Upper lobe of left lung (tissue), 6 donors: Measurements from ENCODE around the gene TMEM154. TPM values are rescaled to one million over a fixed set of nuclear protein-coding genes. Genes with fewer than 3 reads are reported as not detected.
A peak's percentile ranks its signal among the peaks of the same experiment; 100 is the strongest.

Experiments used
- ATAC-seq, 2 donors: fragments of 200-7000 bp; cut with Tn5 transposase; one replicate each; pipeline ENCODE4 v1.9.1; 2022; ENCODE audit warnings: mild to moderate bottlenecking in 2 of 2, moderate library complexity in 2 of 2; ENCODE audit not compliant: low FRiP score in 2 of 2
- DNase-seq, 2 donors: peaks; one replicate each; pipeline ENCODE4 v3.0.0-alpha.2; 2019 to 2020
- H3K27ac ChIP-seq, 4 donors: fragments of 200-600 bp; sonication (generic); one replicate each; pipeline ENCODE4 v1.5.1; 2016 to 2019
- H3K27me3 ChIP-seq, 4 donors: fragments of 200-600 bp; sonication (generic); one replicate each; pipeline ENCODE4 v1.5.1; 2017 to 2019
- H3K36me3 ChIP-seq, 4 donors: fragments of 200-600 bp; sonication (generic); one replicate each; pipeline ENCODE4 v1.5.1; 2016 to 2019
- H3K4me1 ChIP-seq, 4 donors: fragments of 200-600 bp; sonication (generic); one replicate each; pipeline ENCODE4 v1.5.1; 2018 to 2019
- H3K4me3 ChIP-seq, 4 donors: fragments of 200-600 bp; sonication (generic); one replicate each; pipeline ENCODE4 v1.5.1; 2017 to 2019; ENCODE audit warnings: mild to moderate bottlenecking in 2 of 4, moderate library complexity in 1 of 4
- H3K9me3 ChIP-seq, 4 donors: fragments of 200-600 bp; sonication (generic); one replicate each; pipeline ENCODE4 v1.5.1; 2018 to 2019
- CTCF ChIP-seq, 6 experiments: fragments of 450-650 bp in 4 of 6; fragments of 200-600 bp in 2 of 6; sonication (generic) in 2 of 6; IDR thresholded peaks; one replicate each; pipeline ENCODE4 v1.5.1; 2016 to 2019; ENCODE audit warnings: antibody characterized with exemption in 6 of 6
- EP300 ChIP-seq, 4 donors: sonication (generic); formaldehyde crosslinking; IDR thresholded peaks; one replicate each; pipeline ENCODE4 v1.5.1; 2017; ENCODE audit warnings: antibody characterized with exemption in 4 of 4, control low read depth in 2 of 4
- POLR2A ChIP-seq, 4 donors: fragments of 450-650 bp; IDR thresholded peaks; one replicate each; pipeline ENCODE4 v1.5.1; 2016 to 2017; ENCODE audit warnings: antibody characterized with exemption in 4 of 4, mild to moderate bottlenecking in 2 of 4
- POLR2AphosphoS5 ChIP-seq, 2 donors: sonication (generic); formaldehyde crosslinking; IDR thresholded peaks; one replicate each; pipeline ENCODE4 v1.5.1; 2017; ENCODE audit warnings: antibody characterized with exemption in 2 of 2
- WGBS, 2 donors: methylation state at CpG; one replicate each; pipeline ENCODE4 v1.1.5; 2017 to 2018; 5-methylcytosine and 5-hydroxymethylcytosine counted together
- total RNA-seq, 6 donors: library from RNA; depleted of rRNA in 4 of 6; stranded (reverse); fragments of >200 nt in 4 of 6; gene quantifications; one replicate each; pipeline versions ENCODE4 v1.1.0 to v1.2.1, GENCODE V29; 2016 to 2021
- donor health status: DM: no; HTN: no; CAD: no; lungs with moderate emphysema.
- donor health status: DM: no; HTN: yes; CAD: no; lungs with severe emphysema.

TMEM154 gene
- total RNA-seq, 6 donors from 2014 or later, result 2.4 to 18.7 (median 6.0) TPM

GRCh38 chr4:152707632-152708031 is 27.8 kb upstream of the TMEM154 start:
- DNase-seq, result no peak
- TF ChIP-seq POLR2AphosphoS5 (IDR thresholded peaks at IDR 0.05) (no peak), POLR2A (IDR thresholded peaks at IDR 0.05) (no peak)
- Histone ChIP-seq H3K9me3 (peaks cover 0 to 2% (median 0%) of the 10 kb centered on the region in 4 donors), H3K27me3 (no peaks in the 10 kb centered on the region), H3K27ac (no peak overlapping the region), H3K4me3 (no peak overlapping the region), H3K4me1 (no peaks in the 10 kb centered on the region), H3K36me3 (no peaks in the 10 kb centered on the region)
- 75 to 81% methylated on average over 5 of the region's 5 CpGs for WGBS, 2 donors
- ATAC-seq, result peak in 1 of 2 donors; percentile 30

GRCh38 chr4:152705903-152706302 is 26.1 kb upstream of the TMEM154 start:
- Histone ChIP-seq H3K4me3 (no peak overlapping the region), H3K36me3 (no peaks in the 10 kb centered on the region), H3K4me1 (no peaks in the 10 kb centered on the region), H3K27ac (no peak overlapping the region), H3K9me3 (peaks cover 0 to 2% (median 0%) of the 10 kb centered on the region in 4 donors), H3K27me3 (no peaks in the 10 kb centered on the region)
- no peak for ATAC-seq
- 81 to 93% methylated on average over 1 of the region's 1 CpG for WGBS, 2 donors
- no peak for TF ChIP-seq POLR2AphosphoS5 (IDR thresholded peaks at IDR 0.05)
- no peak for TF ChIP-seq EP300 (IDR thresholded peaks at IDR 0.05)
- no peak for TF ChIP-seq CTCF (IDR thresholded peaks at IDR 0.05)
- DNase-seq, result no peak

- no peak for TF ChIP-seq POLR2AphosphoS5 (IDR thresholded peaks at IDR 0.05)
- TF ChIP-seq CTCF (IDR thresholded peaks at IDR 0.05), result no peak
- TF ChIP-seq POLR2A (IDR thresholded peaks at IDR 0.05), result no peak
- TF ChIP-seq EP300 (IDR thresholded peaks at IDR 0.05), result no peak
- Histone ChIP-seq H3K27ac (no peak overlapping the region), H3K36me3 (no peaks in the 10 kb centered on the region), H3K9me3 (peaks cover 0 to 2% (median 0%) of the 10 kb centered on the region in 4 donors), H3K4me3 (no peak overlapping the region), H3K27me3 (no peaks in the 10 kb centered on the region), H3K4me1 (no peaks in the 10 kb centered on the region)
- DNase-seq (no peak), ATAC-seq (no peak)
- 90 to 95% methylated on average over 1 of the region's 1 CpG for WGBS, 2 donors
These were observed 25.0 kb upstream of the TMEM154 start for GRCh38 chr4:152704788-152705187.

- Histone ChIP-seq H3K4me3 (no peak overlapping the region), H3K36me3 (no peaks in the 10 kb centered on the region), H3K9me3 (peaks cover 0 to 2% (median 0%) of the 10 kb centered on the region in 4 donors), H3K4me1 (no peaks in the 10 kb centered on the region), H3K27ac (no peak overlapping the region), H3K27me3 (no peaks in the 10 kb centered on the region)
- TF ChIP-seq POLR2AphosphoS5 (IDR thresholded peaks at IDR 0.05), result no peak
- ATAC-seq, result no peak
- 73 to 78% methylated on average over 1 of the region's 1 CpG for WGBS, 2 donors
- DNase-seq, result no peak
These were observed 20.4 kb upstream of the TMEM154 start for GRCh38 chr4:152700151-152700550.

GRCh38 chr4:152699313-152699712 is 19.5 kb upstream of the TMEM154 start:
- 73 to 93% methylated on average over 4 of the region's 4 CpGs for WGBS, 2 donors

More at GRCh38 chr4:152699313-152699712, 19.5 kb upstream of the TMEM154 start:
- Histone ChIP-seq H3K4me3 (no peak overlapping the region), H3K27me3 (no peaks in the 10 kb centered on the region), H3K36me3 (no peaks in the 10 kb centered on the region), H3K9me3 (peaks cover 0 to 2% (median 0%) of the 10 kb centered on the region in 4 donors), H3K27ac (no peak overlapping the region), H3K4me1 (no peaks in the 10 kb centered on the region)
- no peak for TF ChIP-seq POLR2AphosphoS5 (IDR thresholded peaks at IDR 0.05)
- TF ChIP-seq EP300 (IDR thresholded peaks at IDR 0.05), result no peak
- TF ChIP-seq POLR2A (IDR thresholded peaks at IDR 0.05), result no peak
- no peak for TF ChIP-seq CTCF (IDR thresholded peaks at IDR 0.05)
- DNase-seq (no peak), ATAC-seq (no peak)
